ENCODE measurements around the gene TBC1D25. TPM values are rescaled to one million over a fixed set of nuclear protein-coding genes. Genes with fewer than 3 reads are reported as not detected.

Gene TBC1D25
- total RNA-seq, 1 donor from 2014 or later = 13.1 TPM

- peaks cover 5% of the 10 kb centered on the region for H3K36me3 ChIP-seq (ENCODE audit: insufficient read depth, low read length)
- H3K27ac ChIP-seq (ENCODE audit: low read depth, low read length) = no peak overlapping the region
- Mint-ChIP-seq H3K9me3 (ENCODE audit: unreplicated experiment) (no peaks in the 10 kb centered on the region), H3K27ac (ENCODE audit: unreplicated experiment) (no peak overlapping the region), H3K4me3 (ENCODE audit: unreplicated experiment) (no peak overlapping the region), H3K36me3 (ENCODE audit: low read depth, unreplicated experiment) (peaks cover 9% of the 10 kb centered on the region), H3K27me3 (ENCODE audit: low read depth, unreplicated experiment) (no peaks in the 10 kb centered on the region), H3K4me1 (ENCODE audit: low read depth, unreplicated experiment) (peaks cover 3% of the 10 kb centered on the region)
- H3K4me3 ChIP-seq (ENCODE audit: insufficient read depth, low read depth, low read length) = no peak overlapping the region
- TF ChIP-seq EZH2 (IDR thresholded peaks at IDR 0.05; ENCODE audit: insufficient read depth, low read length) = no peak
- no peak for TF ChIP-seq CTCF (IDR thresholded peaks at IDR 0.05; ENCODE audit: insufficient read depth, low read depth, low read length)
- no peak overlapping the region for H3K9ac ChIP-seq (ENCODE audit: low read length)
- H3K27me3 ChIP-seq (ENCODE audit: insufficient read depth, low read length) = no peaks in the 10 kb centered on the region
- FAIRE-seq (no peak), DNase-seq (ENCODE audit: low read depth) (no peak)
- no peaks in the 10 kb centered on the region for H4K20me1 ChIP-seq (ENCODE audit: insufficient read depth, low read length)
- H3K9me3 ChIP-seq (ENCODE audit: insufficient read depth, low read depth, low read length) = no peaks in the 10 kb centered on the region
- no peak overlapping the region for H2AFZ ChIP-seq (ENCODE audit: low read depth, low read length)
- H3K4me1 ChIP-seq (ENCODE audit: insufficient read depth, low read length) = peaks cover 5% of the 10 kb centered on the region
- H3K79me2 ChIP-seq (ENCODE audit: insufficient read depth, low read length) = no peaks in the 10 kb centered on the region
- H3K4me2 ChIP-seq (ENCODE audit: low read length) = no peak overlapping the region
These were observed 21.2 kb downstream of the TBC1D25 start for GRCh38 chrX:48560681-48561080.

- Histone ChIP-seq H3K9me3 (ENCODE audit: insufficient read depth, low read depth, low read length) (no peaks in the 10 kb centered on the region), H3K4me3 (ENCODE audit: insufficient read depth, low read depth, low read length) (no peak overlapping the region), H3K9ac (ENCODE audit: low read length) (no peak overlapping the region), H3K4me2 (ENCODE audit: low read length) (no peak overlapping the region), H3K4me1 (ENCODE audit: insufficient read depth, low read length) (peaks cover 9% of the 10 kb centered on the region), H3K79me2 (ENCODE audit: insufficient read depth, low read length) (peaks cover 6% of the 10 kb centered on the region), H3K36me3 (ENCODE audit: insufficient read depth, low read length) (peaks cover under 1% of the 10 kb centered on the region), H4K20me1 (ENCODE audit: insufficient read depth, low read length) (no peaks in the 10 kb centered on the region), H3K27me3 (ENCODE audit: insufficient read depth, low read length) (no peaks in the 10 kb centered on the region), H3K27ac (ENCODE audit: low read depth, low read length) (peak overlapping the region; percentile 1), H2AFZ (ENCODE audit: low read depth, low read length) (no peak overlapping the region)
- FAIRE-seq (no peak), DNase-seq (ENCODE audit: low read depth) (peak; percentile 21)
- Mint-ChIP-seq H3K27ac (ENCODE audit: unreplicated experiment) (no peak overlapping the region), H3K36me3 (ENCODE audit: low read depth, unreplicated experiment) (peaks cover 4% of the 10 kb centered on the region), H3K4me1 (ENCODE audit: low read depth, unreplicated experiment) (no peaks in the 10 kb centered on the region), H3K27me3 (ENCODE audit: low read depth, unreplicated experiment) (no peaks in the 10 kb centered on the region), H3K4me3 (ENCODE audit: unreplicated experiment) (no peak overlapping the region), H3K9me3 (ENCODE audit: unreplicated experiment) (no peaks in the 10 kb centered on the region)
- TF ChIP-seq EZH2 (IDR thresholded peaks at IDR 0.05; ENCODE audit: insufficient read depth, low read length) (no peak), CTCF (IDR thresholded peaks at IDR 0.05; ENCODE audit: insufficient read depth, low read depth, low read length) (no peak)
These were observed 30.4 kb downstream of the TBC1D25 start for GRCh38 chrX:48569958-48570357.

- Histone ChIP-seq H3K27me3 (ENCODE audit: insufficient read depth, low read length) (no peaks in the 10 kb centered on the region), H3K79me2 (ENCODE audit: insufficient read depth, low read length) (peaks cover 34% of the 10 kb centered on the region), H3K9ac (ENCODE audit: low read length) (peak overlapping the region; percentile 100), H3K4me2 (ENCODE audit: low read length) (peak overlapping the region; percentile 100), H3K4me3 (ENCODE audit: insufficient read depth, low read depth, low read length) (peak overlapping the region; percentile 98), H3K36me3 (ENCODE audit: insufficient read depth, low read length) (peaks cover 22% of the 10 kb centered on the region), H2AFZ (ENCODE audit: low read depth, low read length) (peak overlapping the region; percentile 64), H3K9me3 (ENCODE audit: insufficient read depth, low read depth, low read length) (no peaks in the 10 kb centered on the region), H3K4me1 (ENCODE audit: insufficient read depth, low read length) (peaks cover 26% of the 10 kb centered on the region), H3K27ac (ENCODE audit: low read depth, low read length) (peak overlapping the region; percentile 99), H4K20me1 (ENCODE audit: insufficient read depth, low read length) (peaks cover 26% of the 10 kb centered on the region)
- Mint-ChIP-seq H3K9me3 (ENCODE audit: unreplicated experiment) (no peaks in the 10 kb centered on the region), H3K36me3 (ENCODE audit: low read depth, unreplicated experiment) (peaks cover 10% of the 10 kb centered on the region), H3K4me1 (ENCODE audit: low read depth, unreplicated experiment) (peaks cover 3% of the 10 kb centered on the region), H3K27ac (ENCODE audit: unreplicated experiment) (peak overlapping the region; percentile 100), H3K27me3 (ENCODE audit: low read depth, unreplicated experiment) (no peaks in the 10 kb centered on the region), H3K4me3 (ENCODE audit: unreplicated experiment) (peak overlapping the region; percentile 94)
- DNase-seq (ENCODE audit: low read depth) (no peak), FAIRE-seq (no peak)
- TF ChIP-seq CTCF (IDR thresholded peaks at IDR 0.05; ENCODE audit: insufficient read depth, low read depth, low read length) (no peak), EZH2 (IDR thresholded peaks at IDR 0.05; ENCODE audit: insufficient read depth, low read length) (no peak)
These were observed 34.3 kb downstream of the TBC1D25 start for GRCh38 chrX:48573690-48574269.

Data from astrocyte (in vitro differentiated cells and primary cell).